Keratinocyte (primary cell): ENCODE data around the gene ERFE. TPM values are rescaled to one million over a fixed set of nuclear protein-coding genes. Genes with fewer than 3 reads are reported as not detected.

Experiments used
- DNase-seq: peaks from one replicate; pipeline ENCODE4 v3.0.0-alpha.2; 2011; ENCODE audit warnings: low read depth, missing footprints, low spot score
- FAIRE-seq: peaks from 2 replicates; lab custom pipeline; 2011; peaks lifted over from hg19 to GRCh38; lab: Jason Lieb, UNC
- H2AFZ ChIP-seq: 2 replicates; pipeline ENCODE4 v1.6.0; 2012; ENCODE audit warnings: low read length, control low read depth, inconsistent platforms; ENCODE audit not compliant: control insufficient read depth
- H3K27ac ChIP-seq: 2 replicates; pipeline ENCODE4 v1.5.1; 2011; ENCODE audit warnings: low read length; ENCODE audit not compliant: control insufficient read depth, insufficient read depth
- H3K27me3 ChIP-seq: 3 replicates; pipeline ENCODE4 v1.6.0; 2011; ENCODE audit warnings: low read length; ENCODE audit not compliant: control insufficient read depth, insufficient read depth; ENCODE audit errors: extremely low read depth
- H3K36me3 ChIP-seq, 2 experiments: 2 replicates in 1 of 2; 3 replicates in 1 of 2; pipeline ENCODE4 v1.5.1; 2011; ENCODE audit warnings: low read length in 2 of 2, mild to moderate bottlenecking in 1 of 2; ENCODE audit not compliant: control insufficient read depth in 2 of 2, insufficient read depth in 2 of 2; ENCODE audit errors: extremely low read depth in 1 of 2
- H3K4me1 ChIP-seq: 3 replicates; pipeline ENCODE4 v1.5.1; 2011; ENCODE audit warnings: low read length; ENCODE audit not compliant: control insufficient read depth, insufficient read depth; ENCODE audit errors: extremely low read depth
- H3K4me2 ChIP-seq: 3 replicates; pipeline ENCODE4 v1.6.0; 2011; ENCODE audit warnings: low read depth, low read length; ENCODE audit not compliant: control insufficient read depth, insufficient read depth; ENCODE audit errors: extremely low read depth
- H3K4me3 ChIP-seq, 3 experiments: fragments of 200-600 bp in 1 of 3; sonication (generic) in 1 of 3; 2 replicates in 2 of 3; 3 replicates in 1 of 3; pipeline ENCODE4 v1.5.1; 2011 to 2016; ENCODE audit warnings: low read length in 3 of 3, mild to moderate bottlenecking in 3 of 3, control low read depth in 2 of 3, inconsistent platforms in 1 of 3, low read depth in 1 of 3, mixed read lengths in 1 of 3, mixed run types in 1 of 3, moderate library complexity in 1 of 3; ENCODE audit not compliant: control insufficient read depth in 2 of 3, insufficient read depth in 2 of 3; ENCODE audit errors: extremely low read depth in 1 of 3
- H3K79me2 ChIP-seq: 2 replicates; pipeline ENCODE4 v1.6.0; 2012; ENCODE audit warnings: low read length; ENCODE audit not compliant: control insufficient read depth, insufficient read depth
- H3K9ac ChIP-seq: 3 replicates; pipeline ENCODE4 v1.6.0; 2011; ENCODE audit warnings: low read length; ENCODE audit not compliant: control insufficient read depth, insufficient read depth; ENCODE audit errors: extremely low read depth
- H3K9me1 ChIP-seq: 3 replicates; pipeline ENCODE4 v1.6.0; 2011; ENCODE audit warnings: low read length; ENCODE audit not compliant: control insufficient read depth, insufficient read depth; ENCODE audit errors: extremely low read depth
- H3K9me3 ChIP-seq: 2 replicates; pipeline ENCODE4 v1.5.1; 2012; ENCODE audit warnings: low read depth, low read length; ENCODE audit not compliant: control insufficient read depth
- H4K20me1 ChIP-seq: 3 replicates; pipeline ENCODE4 v1.6.0; 2011; ENCODE audit warnings: low read length; ENCODE audit not compliant: control insufficient read depth, insufficient read depth; ENCODE audit errors: extremely low read depth
- CTCF ChIP-seq, 3 experiments: IDR thresholded peaks in 1 of 3; conservative IDR thresholded peaks in 1 of 3; optimal IDR thresholded peaks in 1 of 3; 2 replicates in 2 of 3; 3 replicates in 1 of 3; pipeline versions ENCODE3 to v1.5.1; 2011; ENCODE audit warnings: low read length in 3 of 3, mild to moderate bottlenecking in 3 of 3, moderate library complexity in 2 of 3, control low read depth in 1 of 3, inconsistent platforms in 1 of 3; ENCODE audit not compliant: insufficient read depth in 2 of 3; ENCODE audit errors: extremely low read depth in 1 of 3
- EZH2 ChIP-seq: IDR thresholded peaks from one replicate; pipeline ENCODE4 v1.6.1; 2012; ENCODE audit warnings: inconsistent platforms, mild to moderate bottlenecking, low read length, moderate library complexity
- dilution Hi-C: fragments of 300-500 bp; cut with MboI; formaldehyde crosslinking; loops from one replicate; pipeline ENCODE4 v1.7.0; 2020; ENCODE audit warnings: low sequenced_read_pairs; ENCODE audit not compliant: extremely low pct_ligation_motif_present
- polyA plus RNA-seq, 5 experiments: library from polyadenylated mRNA; depleted of rRNA in 3 of 5; stranded (reverse) in 3 of 5; stranded (forward) in 1 of 5; unstranded in 1 of 5; fragments of >200 nt; gene quantifications; 1 replicate in 1 of 5; 2 replicates in 3 of 5; 3 replicates in 1 of 5; pipeline versions ENCODE4 v1.2.1 to v1.2.3, GENCODE V29; 2011 to 2012; ENCODE audit warnings: missing spikeins in 2 of 5, low read depth in 1 of 5, low replicate concordance in 1 of 5

The ERFE gene
- polyA plus RNA-seq, 1 donor (not counting 4 experiments of a cell fraction or from before 2014, with no cell fraction given) = 0.14 TPM

GRCh38 chr2:238164906-238165287 is 6.1 kb downstream of the ERFE start:
- Histone ChIP-seq H3K9ac (no peak overlapping the region), H3K27ac (no peak overlapping the region), H3K4me3 (no peak overlapping the region), H3K27me3 (peaks cover 19% of the 10 kb centered on the region), H3K9me1 (no peaks in the 10 kb centered on the region), H3K4me1 (peaks cover 20% of the 10 kb centered on the region), H3K4me2 (no peak overlapping the region), H3K9me3 (no peaks in the 10 kb centered on the region), H2AFZ (no peak overlapping the region), H3K36me3 (peaks cover 3 to 23% of the 10 kb centered on the region in 2 experiments), H3K79me2 (no peaks in the 10 kb centered on the region), H4K20me1 (no peaks in the 10 kb centered on the region)
- DNase-seq (no peak), FAIRE-seq (no peak)
- TF ChIP-seq EZH2 (no peak), CTCF (optimal IDR thresholded peaks at IDR 0.05 in 1 of 3, IDR thresholded peaks at IDR 0.05 in 1 of 3, conservative IDR thresholded peaks at IDR 0.05 in 1 of 3; ENCODE audit: extremely low read depth in 1 of 3, insufficient read depth in 2 of 3, low read length in 3 of 3) (no peak)
- dilution Hi-C loops = no loop called here

DNA sequence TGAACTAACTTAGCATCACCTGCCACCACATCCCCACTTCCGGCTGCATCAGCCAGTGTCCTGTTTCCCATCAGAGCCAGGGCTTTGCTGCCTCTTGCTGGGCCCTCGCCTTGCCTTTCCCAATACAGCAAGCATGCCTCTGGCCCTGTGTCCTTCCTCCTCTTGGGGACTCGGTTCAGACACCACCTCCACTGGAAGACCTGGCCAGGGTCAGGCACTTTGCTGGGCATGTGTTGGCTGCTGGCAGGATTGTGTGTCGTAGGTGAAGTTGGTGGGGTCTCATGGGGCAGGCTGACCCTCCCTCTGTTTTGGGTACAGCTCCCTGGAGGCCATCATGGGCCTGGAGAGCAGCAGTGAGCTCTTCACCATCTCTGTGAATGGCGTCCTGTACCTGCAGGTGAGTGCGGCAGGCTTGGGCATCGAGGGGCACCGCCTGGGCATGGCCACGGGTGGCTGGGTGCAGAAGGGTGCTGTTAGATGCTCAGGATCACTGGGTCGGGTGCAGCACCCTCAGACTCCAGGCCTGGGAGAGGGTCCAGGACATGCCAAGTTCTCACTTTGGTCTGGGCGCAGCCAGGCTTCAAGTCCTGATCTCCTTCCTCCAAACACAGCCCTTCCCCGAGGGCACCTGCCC is 6.6 kb downstream of the ERFE start:
- dilution Hi-C loops = no loop called here
- H2AFZ ChIP-seq = no peak overlapping the region
- no peak for TF ChIP-seq EZH2
- TF ChIP-seq CTCF (optimal IDR thresholded peaks at IDR 0.05 in 1 of 3, IDR thresholded peaks at IDR 0.05 in 1 of 3, conservative IDR thresholded peaks at IDR 0.05 in 1 of 3; ENCODE audit: extremely low read depth in 1 of 3, insufficient read depth in 2 of 3, low read length in 3 of 3) = no peak
- peaks cover 19% of the 10 kb centered on the region for H3K27me3 ChIP-seq
- H3K79me2 ChIP-seq = no peaks in the 10 kb centered on the region
- DNase-seq = no peak
- peaks cover 25% of the 10 kb centered on the region for H3K4me1 ChIP-seq
- H3K4me3 ChIP-seq = no peak overlapping the region
- no peak overlapping the region for H3K27ac ChIP-seq
- no peaks in the 10 kb centered on the region for H3K9me1 ChIP-seq
- no peaks in the 10 kb centered on the region for H3K9me3 ChIP-seq
- no peak overlapping the region for H3K9ac ChIP-seq
- H3K4me2 ChIP-seq = no peak overlapping the region
- no peak for FAIRE-seq
- peaks cover 3 to 24% of the 10 kb centered on the region in 2 experiments for H3K36me3 ChIP-seq
- H4K20me1 ChIP-seq = no peaks in the 10 kb centered on the region
